Ovary (tissue), 9 donors: ENCODE data around the gene NNT. TPM values are rescaled to one million over a fixed set of nuclear protein-coding genes. Genes with fewer than 3 reads are reported as not detected.

ENCODE experiments used
- DNase-seq, 5 donors: peaks; one replicate each; pipeline ENCODE4 v3.0.0-alpha.2; 2019 to 2020
- H3K27ac ChIP-seq, 2 donors: fragments of 200-600 bp; one replicate each; pipeline versions ENCODE4 v1.5.1 to v1.8.0; 2019 to 2022
- H3K27me3 ChIP-seq: fragments of 200-600 bp; one replicate; pipeline ENCODE4 v1.8.0; 2022
- H3K36me3 ChIP-seq: fragments of 200-600 bp; sonication (generic); one replicate; pipeline ENCODE4 v1.5.1; 2019
- H3K4me1 ChIP-seq: one replicate; pipeline ENCODE4 v1.8.1; 2013; ENCODE audit warnings: mild to moderate bottlenecking, moderate library complexity; ENCODE audit not compliant: insufficient read depth
- H3K4me3 ChIP-seq: fragments of 200-600 bp; sonication (generic); one replicate; pipeline ENCODE4 v1.5.1; 2017
- H3K9me3 ChIP-seq, 2 donors: fragments of 200-600 bp in 1 of 2; sonication (generic) in 1 of 2; one replicate each; pipeline versions ENCODE4 v1.5.1 to v1.8.1; 2013 to 2019; ENCODE audit warnings: mild to moderate bottlenecking in 1 of 2, moderate library complexity in 1 of 2
- CTCF ChIP-seq, 3 donors: fragments of 450-650 bp in 2 of 3; fragments of 200-600 bp in 1 of 3; IDR thresholded peaks; one replicate each; pipeline versions ENCODE4 v1.5.1 to v1.8.0; 2016 to 2022; ENCODE audit warnings: antibody characterized with exemption in 3 of 3, mild to moderate bottlenecking in 1 of 3
- EP300 ChIP-seq: sonication (generic); formaldehyde crosslinking; IDR thresholded peaks from one replicate; pipeline ENCODE4 v1.6.1; 2017; ENCODE audit warnings: antibody characterized with exemption
- POLR2A ChIP-seq: fragments of 450-650 bp; IDR thresholded peaks from one replicate; pipeline ENCODE4 v1.6.1; 2017; ENCODE audit warnings: antibody characterized with exemption, mild to moderate bottlenecking, moderate library complexity
- WGBS, 3 donors: extraction: QIAGEN DNeasy Blood & Tissue Kit in 1 of 3; methylation state at CpG; one replicate each; pipeline versions ENCODE4 v1.1.5 to v1.1.7; 2013 to 2017; 5-methylcytosine and 5-hydroxymethylcytosine counted together
- intact Hi-C, 4 donors: fragments of 100-400 bp; cut with DNase I; formaldehyde crosslinking; loops; one replicate each; pipeline versions ENCODE4 v1.11.0 to v1.15.1; 2022 to 2023
- polyA plus RNA-seq, 2 donors: library from polyadenylated mRNA; stranded (reverse); fragments of 200-250 nt in 1 of 2; fragments of 350-450 nt in 1 of 2; fragmentation: Illumina TruSeq in 1 of 2; extraction: RNeasy Lipid Tissue Mini Kit (QIAGEN cat#74804) in 1 of 2; gene quantifications; one replicate each; pipeline ENCODE4 v1.2.3, GENCODE V29; 2013 to 2014
- total RNA-seq, 7 donors: library from RNA; depleted of rRNA in 2 of 7; stranded (reverse); fragments of >200 nt in 2 of 7; fragmentation: NEBNext Ultra II Directional in 3 of 7; extraction: Animal tissue kit (Norgen Biotek cat#: 25700) in 3 of 7; gene quantifications; one replicate each; pipeline versions ENCODE4 v1.1.0 to v1.2.4, GENCODE V29; 2016 to 2023
- donor health status: DM: no; HTN: no; CAD: no; lungs with moderate emphysema.
- donor health status: DM: no; HTN: no; CAD: no.
- donor health status: Bipolar disorder and iron deficiency.
- donor health status: DM: yes; HTN: yes; CAD: no.
- donor health status: DM: no; HTN: no; CAD: no.
- donor health status: DM: yes; HTN: yes; CAD: no.

NNT gene
- total and polyA plus RNA-seq, 9 donors, result 12.2 to 51.9 (median 38.5) TPM

- intact Hi-C loops, result loop anchor here in 3 of 4 donors (2.0 to 5.0 kb wide), 2 partner anchors 44 to 45 kb away; partner anchors contain the start of gene PAIP1 (in 3 of the 3)
These were observed 1.3 kb upstream of the NNT start for GRCh38 chr5:43601454-43602260.

GRCh38 chr5:43603344-43604217 is 601 bp downstream of the NNT start:
- Histone ChIP-seq H3K4me3 (peak overlapping the region; percentile 82), H3K9me3 (no peaks in the 10 kb centered on the region), H3K27me3 (no peaks in the 10 kb centered on the region), H3K27ac (peak overlapping the region; percentile 60 to 76), H3K36me3 (no peaks in the 10 kb centered on the region), H3K4me1 (peaks cover 2% of the 10 kb centered on the region)
- intact Hi-C loops, result loop anchor here in 3 of 4 donors (2.0 to 5.0 kb wide), 2 partner anchors 46 to 47 kb away; partner anchors contain the start of gene PAIP1 (in 3 of the 3)
- peak; percentile 25 to 48 (median 38) for DNase-seq
- WGBS, 3 donors, result 2 to 3% (median 2%) methylated on average over 44 to 49 of the region's 49 CpGs
- TF ChIP-seq POLR2A (no peak), EP300 (no peak), CTCF (IDR thresholded peaks at IDR 0.05) (no peak)

More at GRCh38 chr5:43601454-43602260, 1.3 kb upstream of the NNT start:
- TF ChIP-seq CTCF (IDR thresholded peaks at IDR 0.05) (no peak), POLR2A (no peak), EP300 (no peak)
- H3K27me3 ChIP-seq, result no peaks in the 10 kb centered on the region
- H3K27ac ChIP-seq, result peak overlapping the region in 1 of 2 donors; percentile 60
- no peaks in the 10 kb centered on the region for H3K36me3 ChIP-seq
- peak overlapping the region; percentile 82 for H3K4me3 ChIP-seq
- H3K4me1 ChIP-seq, result peaks cover 2% of the 10 kb centered on the region
- H3K9me3 ChIP-seq, result no peaks in the 10 kb centered on the region
- WGBS, 3 donors, result 63 to 66% (median 66%) methylated on average over 8 of the region's 8 CpGs
- no peak for DNase-seq

- WGBS, 3 donors, result 94 to 96% (median 95%) methylated on average over 4 of the region's 4 CpGs
- no peak overlapping the region for H3K27ac ChIP-seq
- intact Hi-C loops, result loop anchor here in 2 of 4 donors (5.0 kb wide), 1 partner anchor 47 kb away; the partner anchor contains the start of gene PAIP1 (in 2 of the 2)
These were observed 1.7 kb downstream of the NNT start for GRCh38 chr5:43604699-43605098.

More at GRCh38 chr5:43604699-43605098, 1.7 kb downstream of the NNT start:
- no peaks in the 10 kb centered on the region for H3K27me3 ChIP-seq
- peaks cover 2% of the 10 kb centered on the region for H3K4me1 ChIP-seq
- no peaks in the 10 kb centered on the region for H3K36me3 ChIP-seq
- DNase-seq, result no peak
- TF ChIP-seq CTCF (IDR thresholded peaks at IDR 0.05), result no peak
- no peak for TF ChIP-seq EP300
- no peak for TF ChIP-seq POLR2A
- H3K4me3 ChIP-seq, result no peak overlapping the region
- H3K9me3 ChIP-seq, result no peaks in the 10 kb centered on the region
